Activated naive CD8-positive, alpha-beta T cell treated with anti-CD3 and anti-CD28 coated beads for 36 hours (primary cell): ENCODE results near the gene OR4D2. TPM values are rescaled to one million over a fixed set of nuclear protein-coding genes. Genes with fewer than 3 reads are reported as not detected.

Source experiments
- DNase-seq: peaks from one replicate; pipeline ENCODE4 v3.0.0; 2021
- H3K27ac Mint-ChIP-seq: one replicate; pipeline ENCODE4 v1.8.0; 2022; ENCODE audit warnings: mild to moderate bottlenecking, moderate library complexity, mixed read lengths
- H3K27me3 Mint-ChIP-seq: one replicate; pipeline ENCODE4 v1.8.0; 2022; ENCODE audit warnings: mild to moderate bottlenecking, mixed read lengths
- H3K36me3 Mint-ChIP-seq: one replicate; pipeline ENCODE4 v1.8.0; 2021; ENCODE audit warnings: mild to moderate bottlenecking, mixed read lengths
- H3K4me1 Mint-ChIP-seq: one replicate; pipeline ENCODE4 v1.8.0; 2021; ENCODE audit warnings: mixed read lengths
- H3K4me3 Mint-ChIP-seq: one replicate; pipeline ENCODE4 v1.8.0; 2022; ENCODE audit warnings: mild to moderate bottlenecking, moderate library complexity, mixed read lengths
- H3K9me3 Mint-ChIP-seq: one replicate; pipeline ENCODE4 v1.8.0; 2022; ENCODE audit warnings: mixed read lengths
- total RNA-seq, 2 experiments: library from RNA; stranded (reverse); gene quantifications; one replicate each; pipeline ENCODE4 v1.2.3, GENCODE V29; 2021

Gene OR4D2
- total RNA-seq, 2 experiments from 2014 or later = not detected

GRCh38 chr17:58217766-58218165 is 51.0 kb downstream of the OR4D2 start:
- Mint-ChIP-seq H3K27ac (no peak overlapping the region), H3K27me3 (no peaks in the 10 kb centered on the region), H3K4me1 (peaks cover 16% of the 10 kb centered on the region), H3K9me3 (no peaks in the 10 kb centered on the region), H3K36me3 (peaks cover 4% of the 10 kb centered on the region), H3K4me3 (peak overlapping the region; percentile 23)
- DNase-seq = no peak

- no peaks in the 10 kb centered on the region for H3K36me3 Mint-ChIP-seq
- H3K27me3 Mint-ChIP-seq = no peaks in the 10 kb centered on the region
- H3K9me3 Mint-ChIP-seq = no peaks in the 10 kb centered on the region
- H3K4me3 Mint-ChIP-seq = peak within 1 kb of the TSS; percentile 95
- peak within 1 kb of the TSS; percentile 91 for H3K27ac Mint-ChIP-seq
- DNase-seq = peak; percentile 98
- H3K4me1 Mint-ChIP-seq = peaks cover 19% of the 10 kb centered on the region
Measured at GRCh38 chr17:58219007-58219788, 52.4 kb downstream of the OR4D2 start, which contains the start of gene MKS1. Gene MKS1, minus strand, starts transcription at chr17:58219255. Its CDS starts 25 bp downstream, at chr17:58219230.

GRCh38 chr17:58219789-58220183 is 53.0 kb downstream of the OR4D2 start:
- no peak for DNase-seq
- H3K4me3 Mint-ChIP-seq = peak overlapping the region; percentile 95
- no peaks in the 10 kb centered on the region for H3K9me3 Mint-ChIP-seq
- peaks cover 3% of the 10 kb centered on the region for H3K27me3 Mint-ChIP-seq
- no peaks in the 10 kb centered on the region for H3K36me3 Mint-ChIP-seq
- H3K27ac Mint-ChIP-seq = peak overlapping the region; percentile 91
- peaks cover 23% of the 10 kb centered on the region for H3K4me1 Mint-ChIP-seq

Other genes with a start within 250 kb of the OR4D2 start
- gene CUEDC1, start 211.6 kb upstream of the OR4D2 start, total RNA-seq = under 1 TPM; 0.14 to 0.18 TPM
- gene VEZF1, start 178.7 kb upstream of the OR4D2 start, total RNA-seq = 10 to 100 TPM; 22.8 to 23.0 TPM
- gene SRSF1, start 159.7 kb upstream of the OR4D2 start, total RNA-seq = 100 to 1,000 TPM; 441 to 469 TPM
- gene DYNLL2, start 83.6 kb upstream of the OR4D2 start, total RNA-seq = 10 to 100 TPM; 33.4 to 33.5 TPM
- under 1 TPM; 0.14 to 0.22 TPM for gene OR4D1, start 18.6 kb upstream of the OR4D2 start, total RNA-seq
- gene EPX, start 25.7 kb downstream of the OR4D2 start, total RNA-seq = not detected
- gene MKS1, start 52.3 kb downstream of the OR4D2 start, total RNA-seq = 10 to 100 TPM; 24.3 to 27.0 TPM
- gene LPO, start 71.6 kb downstream of the OR4D2 start, total RNA-seq = not detected
- not detected for gene MPO, start 114.0 kb downstream of the OR4D2 start, total RNA-seq
- 10 to 100 TPM; 13.7 to 15.4 TPM for gene TSPOAP1, start 161.8 kb downstream of the OR4D2 start, total RNA-seq
- 100 to 1,000 TPM; 136 to 139 TPM for gene SUPT4H1, start 185.2 kb downstream of the OR4D2 start, total RNA-seq